A204.1 (cell line): ENCODE results near the gene MCM7.
A peak's percentile ranks its signal among the peaks of the same experiment; 100 is the strongest.

Source experiments
- FAIRE-seq: peaks from 2 replicates; lab custom pipeline; 2012; peaks lifted over from hg19 to GRCh38; lab: Jason Lieb, UNC

Gene MCM7

DNA sequence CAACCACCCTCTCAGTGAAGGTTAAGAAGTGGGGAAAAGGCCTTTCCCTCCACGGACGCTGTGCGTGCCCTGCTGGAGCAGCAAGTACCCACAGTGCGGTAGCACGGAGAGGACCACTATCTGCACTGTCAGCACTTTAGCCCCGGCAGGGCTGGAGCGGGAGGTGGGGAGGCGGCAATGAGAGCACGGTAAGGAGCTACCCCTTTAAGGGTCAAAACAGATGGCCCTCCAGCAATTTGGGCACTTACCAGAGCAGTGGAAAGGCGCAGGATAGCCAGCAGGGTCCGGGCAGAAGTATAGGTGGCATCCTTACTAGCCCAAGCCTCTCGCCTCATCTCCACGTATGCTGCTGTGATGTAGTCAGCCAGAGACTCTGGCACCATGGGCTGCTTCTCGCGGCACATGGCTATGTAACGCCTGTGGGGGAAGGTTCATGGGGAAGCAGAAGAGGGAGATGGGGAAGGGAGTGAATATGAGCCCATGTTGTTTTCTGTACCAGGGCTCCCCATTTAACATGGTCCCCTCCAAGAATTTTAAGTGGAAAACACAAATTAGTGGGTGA is 7.2 kb downstream of the MCM7 start:
- FAIRE-seq, result no peak

DNA sequence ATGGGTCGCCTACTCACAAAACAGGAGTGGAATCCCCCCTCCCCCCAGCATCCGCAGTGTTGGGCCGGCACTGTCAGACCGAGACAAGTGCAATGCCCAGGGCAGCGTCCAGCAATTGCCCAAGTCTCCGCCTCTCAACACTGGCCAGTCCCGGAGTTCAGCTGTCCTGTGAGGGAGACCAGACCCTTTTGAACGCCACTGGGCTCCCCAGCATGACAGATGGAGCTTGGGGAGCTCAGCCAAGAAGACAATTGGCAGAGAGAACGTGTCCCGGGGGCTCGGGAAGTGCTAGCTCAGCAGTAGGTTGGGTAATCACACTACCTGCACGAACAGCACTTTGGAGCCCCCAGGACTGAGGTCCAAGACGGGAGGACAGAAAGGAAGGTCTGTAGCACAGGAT is 7.7 kb downstream of the MCM7 start:
- FAIRE-seq, result no peak

DNA sequence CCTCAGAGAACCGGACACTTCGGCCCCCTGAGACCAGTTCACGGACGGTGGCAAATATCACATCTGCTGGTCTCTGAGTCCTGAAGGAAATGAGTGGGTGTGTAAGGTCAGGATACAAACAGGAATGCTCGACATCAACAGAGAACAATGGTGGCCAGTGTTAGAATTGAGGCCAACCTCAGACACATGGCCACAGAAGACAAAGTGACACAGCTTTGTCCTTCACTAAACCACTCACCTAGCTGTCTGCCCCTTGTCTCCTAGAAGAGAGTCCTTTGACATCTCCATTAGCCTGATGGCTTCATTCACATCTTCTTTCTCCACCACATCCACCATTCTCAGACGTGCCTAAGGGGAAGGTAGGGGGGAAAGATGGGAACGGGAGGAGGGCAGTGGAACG is 8.1 kb downstream of the MCM7 start:
- no peak for FAIRE-seq

DNA sequence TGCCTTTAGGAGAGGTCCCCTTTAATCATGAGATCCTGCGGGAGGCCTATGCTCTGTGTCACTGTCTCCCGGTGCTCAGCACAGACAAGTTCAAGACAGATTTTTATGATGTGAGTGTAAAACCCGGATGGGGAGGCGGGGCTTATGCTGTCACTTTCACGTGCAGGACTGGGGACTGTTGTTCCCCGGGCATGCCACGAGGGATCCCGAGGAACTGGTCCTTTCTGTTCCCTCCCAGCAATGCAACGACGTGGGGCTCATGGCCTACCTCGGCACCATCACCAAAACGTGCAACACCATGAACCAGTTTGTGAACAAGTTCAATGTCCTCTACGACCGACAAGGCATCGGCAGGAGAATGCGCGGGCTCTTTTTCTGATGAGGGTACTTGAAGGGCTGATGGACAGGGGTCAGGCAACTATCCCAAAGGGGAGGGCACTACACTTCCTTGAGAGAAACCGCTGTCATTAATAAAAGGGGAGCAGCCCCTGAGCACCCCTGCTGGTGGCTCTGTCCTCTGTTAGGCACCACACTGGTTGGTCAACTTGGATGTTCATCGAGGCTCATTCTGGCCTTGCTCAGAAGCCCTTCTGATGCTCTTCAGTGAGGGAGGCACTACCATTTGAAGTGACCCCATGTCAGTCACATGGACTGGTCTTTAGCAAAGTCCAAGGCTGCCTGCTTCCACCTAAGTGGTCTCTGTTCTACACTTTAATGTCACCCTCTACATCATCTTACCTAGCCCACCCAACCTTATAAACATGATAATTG is 9.6 kb downstream of the MCM7 start:
- no peak for FAIRE-seq

DNA sequence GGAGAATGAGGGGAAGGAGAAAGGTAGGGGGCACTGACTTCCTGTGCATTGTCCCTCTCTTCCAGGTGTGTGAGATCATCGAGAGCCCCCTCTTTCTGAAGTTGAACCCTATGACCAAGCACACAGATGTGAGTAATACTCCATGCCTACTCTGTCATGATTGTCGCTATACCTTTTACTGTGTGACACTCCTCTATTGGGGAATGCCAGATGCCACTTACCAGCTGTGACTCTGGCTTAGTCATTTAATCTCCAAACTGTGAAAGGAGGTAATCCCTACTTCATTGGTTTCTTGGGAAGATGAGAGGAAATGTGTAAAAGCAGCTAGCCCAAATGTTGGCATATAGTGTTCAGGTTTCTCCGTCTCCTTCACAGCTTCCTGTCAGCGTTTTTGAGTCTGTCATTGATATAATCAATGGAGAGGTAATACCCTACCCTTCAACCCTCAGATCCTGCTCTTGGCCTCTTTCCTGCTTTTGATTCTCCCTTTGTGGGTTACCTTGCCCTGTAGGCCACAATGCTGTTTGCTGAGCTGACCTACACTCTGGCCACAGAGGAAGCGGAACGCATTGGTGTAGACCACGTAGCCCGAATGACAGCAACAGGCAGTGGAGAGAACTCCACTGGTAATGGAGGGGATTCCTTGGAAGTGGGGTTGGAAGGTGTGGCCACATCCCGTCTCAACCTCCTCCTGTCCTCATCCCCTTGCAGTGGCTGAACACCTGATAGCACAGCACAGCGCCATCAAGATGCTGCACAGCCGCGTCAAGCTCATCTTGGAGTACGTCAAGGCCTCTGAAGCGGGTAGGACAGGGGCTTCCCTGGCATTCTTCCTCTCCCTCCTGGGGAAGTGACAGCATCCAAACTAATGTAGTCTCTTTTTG is 10.4 kb downstream of the MCM7 start:
- FAIRE-seq, result no peak

- no peak for FAIRE-seq
Observed at GRCh38 chr7:100089458-100090196, 11.6 kb downstream of the MCM7 start.

DNA sequence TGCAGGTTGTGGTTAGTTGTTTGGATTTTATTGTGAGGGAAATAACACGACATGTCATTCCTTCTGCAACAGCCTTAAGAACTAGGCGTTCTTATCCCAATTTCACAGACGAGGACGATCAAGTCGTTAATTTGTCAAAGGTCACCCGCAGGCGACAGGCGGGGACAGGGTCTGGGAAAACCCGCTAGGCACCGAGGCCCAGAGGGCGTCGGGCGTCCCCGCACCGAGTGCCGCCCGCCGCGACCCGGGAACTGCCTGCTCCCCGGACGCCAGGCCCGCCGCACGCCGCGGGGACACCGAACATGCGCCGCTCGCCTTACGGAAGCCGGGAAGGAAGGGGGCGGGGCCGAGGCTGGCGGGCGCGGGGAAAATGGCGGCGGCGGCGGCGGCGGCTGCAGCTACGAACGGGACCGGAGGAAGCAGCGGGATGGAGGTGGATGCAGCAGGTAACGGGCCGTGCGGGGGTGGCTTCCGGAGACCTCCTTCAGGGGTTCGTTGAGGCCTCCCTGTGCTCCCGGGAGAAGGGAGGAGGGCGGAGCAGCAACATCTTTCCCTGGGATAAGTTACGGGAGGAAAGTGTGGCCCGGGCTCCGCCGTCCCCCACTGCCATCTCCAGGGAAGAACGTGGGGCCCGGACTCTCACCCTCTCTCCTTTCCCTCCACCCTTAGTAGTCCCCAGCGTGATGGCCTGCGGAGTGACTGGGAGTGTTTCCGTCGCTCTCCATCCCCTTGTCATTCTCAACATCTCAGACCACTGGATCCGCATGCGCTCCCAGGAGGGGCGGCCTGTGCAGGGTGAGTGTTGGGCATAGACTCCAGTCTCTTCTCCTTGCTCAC is 12.4 kb downstream of the MCM7 start, which contains the start of gene COPS6:
TSS of gene COPS6 (plus strand) at position 349 of the 837 bp plus-strand sequence. CDS start at position 371, 22 bp downstream.
- no peak for FAIRE-seq

GRCh38 chr7:100088095-100088620 is 13.0 kb downstream of the MCM7 start:
- no peak for FAIRE-seq

GRCh38 chr7:100087055-100087750 is 14.0 kb downstream of the MCM7 start:
- peak; percentile 77 for FAIRE-seq

DNA sequence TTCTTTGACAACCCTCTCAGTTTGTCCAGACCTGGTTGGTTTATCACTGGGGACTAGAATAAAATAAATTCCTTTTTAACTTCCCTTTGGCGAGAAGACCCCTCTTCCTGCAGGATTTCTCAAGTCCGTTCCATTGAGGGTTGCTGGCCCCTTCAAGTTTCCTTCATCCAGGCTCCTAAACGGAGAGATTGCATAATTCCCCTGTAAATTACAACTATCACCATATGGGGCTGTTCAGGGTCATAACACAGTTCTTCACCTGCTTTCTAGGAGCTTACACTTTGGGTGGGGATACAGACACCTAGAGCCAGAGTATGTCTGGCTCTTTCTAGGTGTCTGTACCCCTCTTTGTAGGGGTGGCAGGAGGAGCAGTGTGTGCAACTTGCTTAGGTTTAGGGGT is 15.7 kb downstream of the MCM7 start:
- FAIRE-seq, result no peak

DNA sequence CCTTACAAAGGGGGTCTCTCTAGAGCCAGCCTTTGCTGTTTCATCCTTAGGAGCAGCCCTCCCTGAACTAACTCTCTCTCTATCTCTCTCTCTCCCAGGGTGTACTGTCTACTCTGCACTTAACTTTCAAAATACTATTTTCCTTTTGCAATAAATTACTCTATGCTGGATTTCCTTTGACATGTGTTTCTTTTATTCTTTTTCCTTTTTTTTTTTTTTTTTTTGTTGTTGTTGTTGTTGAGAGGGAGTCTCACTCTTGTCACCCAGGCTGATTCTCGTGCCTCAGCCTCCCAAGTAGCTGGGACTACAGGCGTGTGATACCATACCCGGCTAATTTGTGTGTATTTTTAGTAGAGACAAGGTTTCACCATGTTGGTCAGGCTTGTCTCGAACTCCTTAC is 18.2 kb downstream of the MCM7 start:
- FAIRE-seq, result no peak

GRCh38 chr7:100081535-100082102 is 19.6 kb downstream of the MCM7 start, which contains the start of gene ZNF3:
Gene ZNF3, minus strand, starts transcription at chr7:100081723. Its CDS starts 4,366 bp downstream, at chr7:100077357.
- FAIRE-seq, result peak; percentile 98

- no peak for FAIRE-seq
Observed at GRCh38 chr7:100080907-100081534, 20.2 kb downstream of the MCM7 start.

DNA sequence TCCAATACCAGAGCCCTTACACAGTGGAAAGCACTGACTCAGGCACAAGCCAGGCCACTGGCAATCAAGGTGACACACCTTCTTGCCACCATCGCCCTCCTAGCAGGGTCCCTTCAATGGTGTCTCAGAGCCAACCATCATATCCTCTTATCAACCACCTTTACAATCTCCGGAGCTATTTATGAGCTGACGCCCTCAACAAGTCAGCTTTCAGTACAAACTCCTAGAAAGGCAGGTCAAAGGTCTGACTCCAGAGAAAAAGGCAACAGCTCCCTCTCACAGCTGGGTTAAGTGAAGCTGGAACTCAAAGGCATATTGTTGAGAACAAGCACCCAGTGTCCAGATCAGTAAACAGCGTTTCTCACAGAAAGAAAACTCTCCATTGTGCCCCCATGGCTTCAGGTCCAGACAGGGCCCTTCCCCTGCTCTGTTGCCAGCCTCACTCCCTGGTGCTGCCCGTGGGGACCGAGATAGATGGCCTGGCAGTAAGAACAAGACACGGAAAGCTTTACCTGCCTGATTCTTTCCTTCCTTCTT is 22.1 kb downstream of the MCM7 start:
- no peak for FAIRE-seq

DNA sequence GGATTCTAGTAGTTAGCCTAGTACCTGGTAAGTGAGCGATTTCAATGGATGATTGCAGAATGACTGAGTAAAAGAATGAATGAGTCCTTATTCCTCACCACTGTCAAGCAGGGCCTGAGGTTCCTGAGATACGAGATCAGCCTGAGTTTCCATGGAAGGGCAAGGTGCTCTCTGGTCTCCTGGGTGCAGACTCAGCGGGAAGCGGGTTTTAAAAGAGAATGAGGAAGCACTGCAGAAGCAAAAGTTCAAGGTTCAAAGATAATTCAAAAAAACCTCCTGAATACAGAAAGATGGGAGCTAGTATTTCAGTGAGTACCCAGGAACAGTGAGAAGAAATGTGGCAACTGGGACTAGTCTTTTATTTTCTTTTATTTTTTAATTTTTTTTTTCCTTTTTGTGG is 24.0 kb downstream of the MCM7 start:
- FAIRE-seq, result no peak

DNA sequence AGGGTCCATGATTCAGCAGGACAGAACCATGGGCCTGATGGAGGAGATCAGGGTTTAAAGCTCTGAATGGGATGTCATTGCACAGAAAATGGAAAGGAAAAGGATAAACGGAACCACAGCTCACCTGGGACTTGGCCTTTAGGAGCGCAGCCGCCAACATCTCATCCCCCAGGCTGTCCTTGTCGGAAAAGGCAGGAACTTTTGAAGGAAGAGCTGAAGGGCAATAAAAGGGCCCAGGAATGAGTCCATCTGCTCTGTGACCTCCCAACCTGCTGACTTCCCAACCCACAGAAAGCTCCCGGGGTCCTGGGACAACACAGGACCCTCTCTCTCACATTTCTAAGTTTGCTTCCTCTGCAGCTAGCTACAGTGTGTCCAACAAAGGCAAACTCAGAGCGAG is 25.8 kb downstream of the MCM7 start:
- no peak for FAIRE-seq

DNA sequence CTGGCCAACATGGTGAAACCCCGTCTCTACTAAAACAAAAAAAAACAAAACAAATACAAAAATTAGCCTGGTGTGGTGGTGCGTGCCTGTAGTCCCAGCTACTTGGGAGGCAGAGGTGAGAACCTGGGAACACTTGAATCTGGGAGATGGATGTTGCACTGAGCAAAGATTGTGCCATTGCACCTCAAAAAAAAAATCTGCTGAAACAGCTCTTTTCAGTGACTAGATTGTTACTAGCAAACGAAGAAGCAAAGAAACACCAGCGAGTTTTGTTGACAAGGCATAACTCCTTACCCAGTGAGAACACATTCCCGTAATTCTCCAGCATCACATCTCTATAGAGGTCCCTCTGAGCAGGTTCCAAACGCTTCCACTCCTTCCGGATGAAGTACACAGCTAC is 26.4 kb downstream of the MCM7 start:
- FAIRE-seq, result no peak

GRCh38 chr7:100072462-100072861 is 28.7 kb downstream of the MCM7 start:
- FAIRE-seq, result no peak

DNA sequence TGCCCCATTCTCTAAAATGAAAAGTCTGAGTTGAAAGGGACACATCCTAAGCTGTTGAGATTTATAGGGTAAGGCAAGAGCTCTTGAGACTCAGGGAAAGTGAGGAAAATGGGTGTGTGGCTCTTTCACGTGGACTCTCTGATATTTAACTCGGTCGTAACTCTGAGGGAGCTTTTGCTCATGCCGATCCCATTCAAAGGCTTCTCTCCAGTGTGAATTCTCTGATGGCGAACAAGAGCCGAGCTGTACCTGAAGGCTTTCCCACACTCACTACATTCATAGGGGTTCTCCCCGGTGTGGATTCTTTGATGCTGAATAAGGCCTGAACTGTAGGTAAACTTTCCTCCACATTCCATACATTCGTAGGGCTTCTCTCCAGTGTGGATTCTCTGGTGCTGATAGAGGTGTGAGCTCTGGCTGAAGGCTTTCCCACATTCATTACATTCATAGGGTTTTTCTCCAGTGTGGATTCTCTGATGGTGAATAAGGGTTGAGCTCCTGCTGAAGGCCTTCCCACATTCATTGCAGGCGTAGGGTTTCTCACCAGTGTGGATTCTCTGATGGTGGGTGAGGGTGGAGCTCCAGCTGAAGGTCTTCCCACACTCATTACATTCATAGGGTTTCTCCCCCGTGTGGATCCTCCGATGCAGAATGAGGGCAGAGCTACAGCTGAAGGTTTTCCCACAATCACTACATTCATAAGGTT is 30.0 kb downstream of the MCM7 start:
- no peak for FAIRE-seq
